ENCODE measurements around the gene HACD3.
"Not testable (repeated sequence)": the region's sequence is repeated elsewhere in the genome, so short reads cannot be mapped to it uniquely, and the experiment has no call there.

DNA sequence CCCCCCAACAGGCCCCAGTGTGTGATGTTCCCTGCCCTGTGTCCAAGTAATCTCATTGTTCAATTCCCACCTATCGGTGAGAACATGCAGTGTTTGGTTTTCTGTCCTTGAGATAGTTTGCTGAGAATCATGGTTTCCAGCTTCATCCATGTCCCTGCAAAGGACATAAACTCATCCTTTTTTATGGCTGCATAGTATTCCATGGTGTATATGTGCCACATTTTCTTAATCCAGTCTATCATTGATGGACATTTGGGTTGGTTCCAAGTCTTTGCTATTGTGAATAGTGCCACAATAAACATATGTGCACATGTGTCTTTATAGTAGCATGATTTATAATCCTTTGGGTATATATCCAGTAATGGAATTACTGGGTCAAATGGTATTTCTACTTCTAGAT, 85.6 kb downstream of the HACD3 start:
- not testable (repeated sequence) for TF ChIP-seq ISL1 (CRISPR knock-in tag; IDR thresholded peaks at IDR 0.05); ZFP3 (CRISPR knock-in tag; IDR thresholded peaks at IDR 0.05); ARNTL (CRISPR knock-in tag; IDR thresholded peaks at IDR 0.05; ENCODE audit: borderline replicate concordance, low read depth); ESRRG (CRISPR knock-in tag; IDR thresholded peaks at IDR 0.05); BACH2 (CRISPR knock-in tag; IDR thresholded peaks at IDR 0.05; ENCODE audit: borderline replicate concordance); RARB (CRISPR knock-in tag; IDR thresholded peaks at IDR 0.05); CSDC2 (CRISPR knock-in tag; IDR thresholded peaks at IDR 0.05); SNAI2 (CRISPR knock-in tag; IDR thresholded peaks at IDR 0.05)
- TF ChIP-seq, protein P1, sequence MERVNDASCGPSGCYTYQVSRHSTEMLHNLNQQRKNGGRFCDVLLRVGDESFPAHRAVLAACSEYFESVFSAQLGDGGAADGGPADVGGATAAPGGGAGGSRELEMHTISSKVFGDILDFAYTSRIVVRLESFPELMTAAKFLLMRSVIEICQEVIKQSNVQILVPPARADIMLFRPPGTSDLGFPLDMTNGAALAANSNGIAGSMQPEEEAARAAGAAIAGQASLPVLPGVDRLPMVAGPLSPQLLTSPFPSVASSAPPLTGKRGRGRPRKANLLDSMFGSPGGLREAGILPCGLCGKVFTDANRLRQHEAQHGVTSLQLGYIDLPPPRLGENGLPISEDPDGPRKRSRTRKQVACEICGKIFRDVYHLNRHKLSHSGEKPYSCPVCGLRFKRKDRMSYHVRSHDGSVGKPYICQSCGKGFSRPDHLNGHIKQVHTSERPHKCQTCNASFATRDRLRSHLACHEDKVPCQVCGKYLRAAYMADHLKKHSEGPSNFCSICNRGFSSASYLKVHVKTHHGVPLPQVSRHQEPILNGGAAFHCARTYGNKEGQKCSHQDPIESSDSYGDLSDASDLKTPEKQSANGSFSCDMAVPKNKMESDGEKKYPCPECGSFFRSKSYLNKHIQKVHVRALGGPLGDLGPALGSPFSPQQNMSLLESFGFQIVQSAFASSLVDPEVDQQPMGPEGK (CRISPR knock-in tag; IDR thresholded peaks at IDR 0.05; ENCODE audit: borderline replicate concordance), result not testable (repeated sequence)
